Activated CD8-positive, alpha-beta T cell treated with anti-CD3 and anti-CD28 coated beads, Interleukin-2, amount 10 ng/mL, durations not matched to agents 7 days and 5 days (primary cell): ENCODE data around the gene IQSEC3. TPM values are rescaled to one million over a fixed set of nuclear protein-coding genes. Genes with fewer than 3 reads are reported as not detected.

Source experiments
- ATAC-seq: fragments of 150-1000 bp; cut with Tn5 transposase; one replicate; pipeline ENCODE4 v1.10.0; 2021; ENCODE audit warnings: moderate library complexity
- CTCF ChIA-PET: fragments of 350-600 bp; sonication (Branson Sonifier 250); formaldehyde crosslinking; loops from one replicate; lab custom pipeline; 2021; ENCODE audit warnings: antibody characterized with exemption; lab: Charles Lee
- POLR2A ChIA-PET: fragments of 350-600 bp; sonication (Branson Sonifier 250); formaldehyde crosslinking; loops from one replicate; lab custom pipeline; 2021; ENCODE audit warnings: antibody characterized with exemption; lab: Charles Lee
- DNase-seq: peaks from one replicate; pipeline ENCODE4 v3.0.0-alpha.2; 2020
- H3K27ac Mint-ChIP-seq: one replicate; pipeline ENCODE4 v1.8.0; 2021; ENCODE audit warnings: mild to moderate bottlenecking, mixed read lengths
- H3K27me3 Mint-ChIP-seq: one replicate; pipeline ENCODE4 v1.8.0; 2021; ENCODE audit warnings: low read depth, mixed read lengths
- H3K36me3 Mint-ChIP-seq: one replicate; pipeline ENCODE4 v1.8.0; 2021; ENCODE audit warnings: low read depth, mixed read lengths
- H3K4me1 Mint-ChIP-seq: one replicate; pipeline ENCODE4 v1.8.0; 2021; ENCODE audit warnings: low read depth, mixed read lengths
- H3K4me3 Mint-ChIP-seq: one replicate; pipeline ENCODE4 v1.8.0; 2021; ENCODE audit warnings: mild to moderate bottlenecking, mixed read lengths
- H3K9me3 Mint-ChIP-seq: one replicate; pipeline ENCODE4 v1.8.0; 2022; ENCODE audit warnings: mixed read lengths; ENCODE audit not compliant: insufficient read depth
- total RNA-seq, 2 experiments: library from RNA; stranded (reverse); gene quantifications; one replicate each; pipeline ENCODE4 v1.2.3, GENCODE V29; 2021

Gene IQSEC3
- total RNA-seq, 2 experiments from 2014 or later, result 1.7 to 2.6 TPM

DNA sequence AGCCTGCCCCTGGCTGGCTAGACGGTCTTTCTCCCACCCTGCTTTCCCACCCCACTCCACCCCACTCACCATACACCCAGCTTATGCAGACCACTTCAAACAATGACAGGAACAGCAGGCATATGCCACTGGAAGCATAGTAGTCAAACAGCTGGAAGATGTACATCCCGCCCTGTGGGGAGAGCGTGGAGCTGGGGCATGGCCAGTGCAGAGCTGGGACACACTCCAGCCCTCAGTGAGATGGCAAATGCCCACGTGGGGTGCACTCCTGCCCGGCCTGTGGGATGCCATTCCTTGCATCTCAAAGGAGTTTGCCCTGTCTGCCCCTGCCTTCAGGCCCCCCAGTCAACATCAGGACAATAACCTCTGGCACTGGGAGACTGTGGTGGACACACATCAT, 128.6 kb downstream of the IQSEC3 start:
- H3K4me1 Mint-ChIP-seq, result no peaks in the 10 kb centered on the region

DNA sequence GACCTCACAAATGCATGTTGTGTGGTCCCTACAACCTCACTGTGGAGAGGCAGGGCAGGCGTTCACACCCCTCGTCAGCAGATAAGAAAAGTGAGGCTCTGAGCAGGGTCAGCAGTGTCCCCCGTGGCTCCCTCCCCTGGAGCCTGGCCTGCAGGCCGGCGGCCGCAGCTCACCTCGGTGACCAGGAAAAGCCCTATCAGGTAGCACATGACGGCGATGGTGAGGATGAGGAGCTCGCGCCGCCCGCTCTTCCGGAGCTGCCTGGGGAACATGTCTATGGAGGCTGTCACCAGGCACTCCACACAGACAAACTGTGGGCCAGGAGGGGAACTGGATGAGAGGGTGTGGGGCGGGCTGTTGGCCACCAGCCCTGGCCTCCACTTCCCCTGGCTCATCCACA, 129.4 kb downstream of the IQSEC3 start:
- H3K27me3 Mint-ChIP-seq, result peaks cover 7% of the 10 kb centered on the region
- H3K4me3 Mint-ChIP-seq, result no peak overlapping the region
- ATAC-seq, result no peak
- POLR2A ChIA-PET, result no interaction called here
- no peaks in the 10 kb centered on the region for H3K4me1 Mint-ChIP-seq
- no peak overlapping the region for H3K27ac Mint-ChIP-seq
- DNase-seq, result no peak
- no peaks in the 10 kb centered on the region for H3K36me3 Mint-ChIP-seq
- CTCF ChIA-PET, result no interaction called here
- H3K9me3 Mint-ChIP-seq, result no peaks in the 10 kb centered on the region

More for the DNA sequence above, 128.6 kb downstream of the IQSEC3 start:
- CTCF ChIA-PET, result no interaction called here
- no peak for DNase-seq
- POLR2A ChIA-PET, result no interaction called here
- no peak overlapping the region for H3K4me3 Mint-ChIP-seq
- H3K27ac Mint-ChIP-seq, result no peak overlapping the region
- no peaks in the 10 kb centered on the region for H3K9me3 Mint-ChIP-seq
- H3K27me3 Mint-ChIP-seq, result peaks cover 7% of the 10 kb centered on the region
- H3K36me3 Mint-ChIP-seq, result no peaks in the 10 kb centered on the region
- ATAC-seq, result no peak

DNA sequence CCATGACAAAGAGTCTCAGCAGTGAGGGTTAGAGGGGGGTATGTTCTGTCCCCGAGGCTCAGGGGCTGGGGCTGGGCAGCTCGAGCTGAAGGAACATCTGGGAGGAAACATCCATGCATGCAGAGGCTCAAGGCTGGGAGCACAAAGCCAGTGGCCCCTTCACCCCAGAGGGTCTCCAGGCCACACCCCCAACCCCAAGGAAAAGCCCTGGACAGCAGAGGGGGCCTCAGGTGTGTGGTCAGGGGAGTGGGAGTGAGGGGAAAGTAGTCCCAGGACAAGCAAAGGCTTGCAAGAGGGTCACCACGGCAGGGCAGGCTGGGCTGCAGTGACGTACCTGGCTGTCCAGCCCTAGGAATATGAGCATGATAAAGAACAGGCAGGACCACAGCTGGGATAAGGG, 129.9 kb downstream of the IQSEC3 start:
- no peak for ATAC-seq

DNA sequence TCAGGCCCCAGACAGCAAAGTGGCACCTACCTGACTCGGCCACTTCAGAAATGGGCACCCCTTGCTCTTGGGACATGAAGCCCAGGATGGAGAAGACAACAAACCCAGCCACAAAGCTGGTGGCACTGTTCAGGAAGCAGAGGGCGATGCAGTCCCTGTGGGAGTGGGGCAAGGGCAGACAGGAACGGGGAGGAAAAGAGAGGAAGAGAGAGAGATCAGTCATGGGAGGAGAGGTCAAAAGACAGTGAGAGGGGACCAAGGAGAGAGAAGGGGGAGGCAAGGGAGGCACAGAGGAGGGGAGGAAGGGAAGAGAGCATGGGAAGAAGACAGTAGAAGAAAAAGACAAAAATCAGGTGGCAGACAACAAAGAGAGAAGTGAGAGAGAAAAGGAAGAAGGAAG, 130.8 kb downstream of the IQSEC3 start:
- Mint-ChIP-seq H3K36me3 (no peaks in the 10 kb centered on the region), H3K9me3 (no peaks in the 10 kb centered on the region), H3K27ac (no peak overlapping the region), H3K4me3 (no peak overlapping the region), H3K4me1 (no peaks in the 10 kb centered on the region), H3K27me3 (peaks cover 19% of the 10 kb centered on the region)
- DNase-seq (no peak), ATAC-seq (no peak)
- POLR2A ChIA-PET, result no interaction called here
- CTCF ChIA-PET, result no interaction called here

More for the DNA sequence above, 129.9 kb downstream of the IQSEC3 start:
- H3K4me3 Mint-ChIP-seq, result no peak overlapping the region
- POLR2A ChIA-PET, result no interaction called here
- no peak for DNase-seq
- no peaks in the 10 kb centered on the region for H3K36me3 Mint-ChIP-seq
- no peaks in the 10 kb centered on the region for H3K4me1 Mint-ChIP-seq
- CTCF ChIA-PET, result no interaction called here
- no peaks in the 10 kb centered on the region for H3K9me3 Mint-ChIP-seq
- H3K27me3 Mint-ChIP-seq, result peaks cover 12% of the 10 kb centered on the region
- no peak overlapping the region for H3K27ac Mint-ChIP-seq

DNA sequence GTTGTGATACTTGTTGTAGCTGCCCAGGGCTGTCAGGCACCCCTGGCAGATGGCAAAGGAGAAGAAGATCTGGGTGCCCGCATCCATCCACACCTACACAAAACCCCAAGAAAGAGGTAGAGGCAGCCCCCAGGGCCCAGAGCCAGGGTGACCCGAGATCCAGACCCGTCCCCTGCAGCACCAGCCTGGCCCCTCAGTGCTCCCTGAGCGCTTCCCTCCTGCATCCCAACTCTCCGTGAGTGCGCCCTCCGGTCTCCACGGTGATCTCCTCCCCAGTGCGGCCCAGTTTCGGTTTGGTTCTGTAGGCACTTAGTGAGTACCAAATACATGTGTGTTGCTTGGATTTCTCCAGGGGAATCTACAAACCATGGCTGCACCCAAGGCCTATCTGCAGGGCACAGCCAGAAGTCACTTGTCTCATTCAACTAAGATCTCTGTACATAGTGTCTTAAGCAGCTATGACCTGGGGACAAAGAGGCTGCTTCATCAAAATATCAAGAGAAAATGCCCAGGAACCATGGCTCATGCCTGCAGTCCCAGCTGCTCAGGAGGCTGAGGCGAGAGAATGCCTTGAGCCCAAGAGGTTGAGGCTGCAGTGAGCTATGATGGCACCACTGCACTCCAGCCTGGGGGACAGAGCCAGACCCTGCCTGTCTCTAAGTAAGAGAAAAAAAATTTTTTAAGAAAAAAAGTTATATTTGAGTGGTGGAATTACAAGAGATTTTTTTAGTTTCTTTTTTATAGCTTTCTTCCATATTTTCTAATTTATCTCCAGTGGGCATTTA, 131.5 kb downstream of the IQSEC3 start:
- H3K4me3 Mint-ChIP-seq, result no peak overlapping the region
- POLR2A ChIA-PET, result no interaction called here
- no peaks in the 10 kb centered on the region for H3K9me3 Mint-ChIP-seq
- no peaks in the 10 kb centered on the region for H3K4me1 Mint-ChIP-seq
- DNase-seq (no peak), ATAC-seq (no peak)
- CTCF ChIA-PET, result no interaction called here
- H3K27ac Mint-ChIP-seq, result no peak overlapping the region
- H3K36me3 Mint-ChIP-seq, result no peaks in the 10 kb centered on the region
- H3K27me3 Mint-ChIP-seq, result peaks cover 23% of the 10 kb centered on the region

DNA sequence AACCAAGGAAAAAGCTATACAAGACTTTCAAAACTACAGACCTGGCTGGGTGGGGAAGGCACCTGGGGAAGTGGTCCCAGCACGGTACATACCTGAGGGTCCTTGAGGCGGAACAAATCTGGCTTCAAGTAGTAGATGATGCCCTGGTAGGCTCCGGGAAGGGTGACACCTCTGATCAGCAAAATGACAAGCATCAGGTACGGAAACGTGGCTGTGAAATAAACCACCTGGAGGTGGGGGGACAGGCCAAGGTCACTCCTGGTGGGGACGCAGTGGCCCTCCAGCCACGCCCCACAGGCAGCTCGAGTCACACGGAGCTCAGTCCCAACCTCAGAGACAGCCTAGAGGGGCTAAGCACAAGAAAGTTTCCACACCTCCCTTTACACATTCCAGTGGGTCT, 132.1 kb downstream of the IQSEC3 start:
- DNase-seq, result no peak
- peaks cover 23% of the 10 kb centered on the region for H3K27me3 Mint-ChIP-seq
- ATAC-seq, result no peak
- no peaks in the 10 kb centered on the region for H3K36me3 Mint-ChIP-seq
- H3K27ac Mint-ChIP-seq, result no peak overlapping the region
- no peaks in the 10 kb centered on the region for H3K9me3 Mint-ChIP-seq
- H3K4me1 Mint-ChIP-seq, result no peaks in the 10 kb centered on the region
- ChIA-PET CTCF (no interaction called here), POLR2A (no interaction called here)
- no peak overlapping the region for H3K4me3 Mint-ChIP-seq

DNA sequence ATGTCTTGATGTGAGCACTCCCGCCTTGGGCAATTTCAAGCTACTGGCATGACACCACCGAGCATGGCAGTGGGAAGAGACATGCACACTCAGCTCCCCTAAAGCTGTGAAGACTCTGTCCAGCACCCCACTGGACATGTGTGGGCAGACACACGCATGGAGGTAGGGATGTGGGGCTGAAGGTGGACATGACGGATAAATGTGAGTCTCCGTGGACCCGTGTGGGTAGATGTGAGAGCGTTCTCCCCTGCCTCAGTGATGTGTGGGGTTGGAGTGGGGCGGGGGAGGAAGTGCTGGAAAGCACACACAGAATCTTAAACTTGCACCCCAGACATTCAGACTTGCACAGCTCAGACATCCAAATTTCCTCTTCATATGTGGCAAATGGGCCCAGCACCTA, 134.8 kb downstream of the IQSEC3 start:
- Mint-ChIP-seq H3K4me1 (no peaks in the 10 kb centered on the region), H3K4me3 (no peak overlapping the region), H3K27ac (no peak overlapping the region), H3K9me3 (no peaks in the 10 kb centered on the region), H3K36me3 (no peaks in the 10 kb centered on the region), H3K27me3 (peaks cover 35% of the 10 kb centered on the region)
- ATAC-seq, result no peak
- DNase-seq, result no peak
- POLR2A ChIA-PET, result no interaction called here
- CTCF ChIA-PET, result interaction anchor here (1.9 kb wide), 1 partner anchor 19 kb away, joined by 10 read pairs; no protein-coding TSS in a partner anchor

DNA sequence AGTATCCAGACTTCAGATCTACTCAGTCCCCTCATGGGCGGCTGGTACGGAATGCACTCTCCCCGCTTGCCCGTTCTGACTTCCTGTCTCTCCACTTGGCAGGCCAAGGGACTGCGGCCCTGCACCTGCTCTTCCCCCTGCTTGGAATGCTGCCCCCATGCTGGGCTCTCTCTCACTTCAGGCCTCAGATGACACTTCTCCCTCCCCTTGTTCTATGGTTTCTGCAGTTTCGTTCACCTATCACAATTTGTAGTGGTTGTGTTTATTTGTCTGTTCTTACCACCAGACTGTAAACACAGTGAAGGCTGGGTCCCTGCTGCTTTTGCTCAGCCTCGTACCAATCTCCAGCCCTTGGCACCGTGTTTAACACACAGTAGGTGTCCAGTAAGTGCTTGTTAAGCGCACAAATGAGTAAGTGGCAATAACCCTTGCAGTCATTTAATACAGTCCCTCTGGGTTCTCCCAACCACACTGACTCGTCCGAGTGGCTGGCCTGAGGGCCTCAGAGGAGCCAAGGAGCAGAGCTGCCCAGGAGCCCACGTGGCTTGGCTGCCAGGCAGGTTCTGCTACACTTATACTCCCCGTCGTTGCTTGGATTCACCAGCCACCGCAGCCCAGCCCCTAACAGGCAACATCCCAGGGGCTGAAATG, 135.6 kb downstream of the IQSEC3 start:
- Mint-ChIP-seq H3K4me1 (no peaks in the 10 kb centered on the region), H3K9me3 (no peaks in the 10 kb centered on the region), H3K27ac (no peak overlapping the region), H3K27me3 (peaks cover 36% of the 10 kb centered on the region), H3K4me3 (no peak overlapping the region), H3K36me3 (no peaks in the 10 kb centered on the region)
- DNase-seq (no peak), ATAC-seq (no peak)
- CTCF ChIA-PET, result no interaction called here
- POLR2A ChIA-PET, result no interaction called here

DNA sequence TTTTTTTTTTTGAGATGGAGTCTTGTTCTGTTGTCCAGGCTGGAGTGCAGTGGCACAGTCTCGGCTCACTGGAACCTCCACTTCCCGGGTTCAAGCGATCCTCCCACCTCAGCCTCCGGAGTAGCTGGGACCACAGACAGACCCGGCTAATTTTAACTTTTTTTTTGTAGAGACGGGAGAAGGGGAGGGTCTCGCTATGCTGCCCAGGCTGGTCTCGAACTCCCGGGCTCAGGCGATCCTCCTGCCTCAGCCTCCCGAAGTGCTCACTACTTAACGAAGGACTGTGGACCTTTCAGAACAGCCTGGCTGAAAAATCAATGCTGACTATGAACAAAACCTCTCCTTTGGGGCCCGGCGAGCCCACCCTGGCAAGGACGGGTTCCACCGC, 136.5 kb downstream of the IQSEC3 start:
- no peak for ATAC-seq
- H3K4me1 Mint-ChIP-seq, result no peaks in the 10 kb centered on the region
- H3K36me3 Mint-ChIP-seq, result no peaks in the 10 kb centered on the region
- H3K9me3 Mint-ChIP-seq, result no peaks in the 10 kb centered on the region
- H3K4me3 Mint-ChIP-seq, result no peak overlapping the region
- ChIA-PET CTCF (interaction anchor here (0.9 kb wide), 1 partner anchor 17 kb away, joined by 3 read pairs; no protein-coding TSS in a partner anchor), POLR2A (no interaction called here)
- no peak for DNase-seq
- peaks cover 33% of the 10 kb centered on the region for H3K27me3 Mint-ChIP-seq
- H3K27ac Mint-ChIP-seq, result no peak overlapping the region

DNA sequence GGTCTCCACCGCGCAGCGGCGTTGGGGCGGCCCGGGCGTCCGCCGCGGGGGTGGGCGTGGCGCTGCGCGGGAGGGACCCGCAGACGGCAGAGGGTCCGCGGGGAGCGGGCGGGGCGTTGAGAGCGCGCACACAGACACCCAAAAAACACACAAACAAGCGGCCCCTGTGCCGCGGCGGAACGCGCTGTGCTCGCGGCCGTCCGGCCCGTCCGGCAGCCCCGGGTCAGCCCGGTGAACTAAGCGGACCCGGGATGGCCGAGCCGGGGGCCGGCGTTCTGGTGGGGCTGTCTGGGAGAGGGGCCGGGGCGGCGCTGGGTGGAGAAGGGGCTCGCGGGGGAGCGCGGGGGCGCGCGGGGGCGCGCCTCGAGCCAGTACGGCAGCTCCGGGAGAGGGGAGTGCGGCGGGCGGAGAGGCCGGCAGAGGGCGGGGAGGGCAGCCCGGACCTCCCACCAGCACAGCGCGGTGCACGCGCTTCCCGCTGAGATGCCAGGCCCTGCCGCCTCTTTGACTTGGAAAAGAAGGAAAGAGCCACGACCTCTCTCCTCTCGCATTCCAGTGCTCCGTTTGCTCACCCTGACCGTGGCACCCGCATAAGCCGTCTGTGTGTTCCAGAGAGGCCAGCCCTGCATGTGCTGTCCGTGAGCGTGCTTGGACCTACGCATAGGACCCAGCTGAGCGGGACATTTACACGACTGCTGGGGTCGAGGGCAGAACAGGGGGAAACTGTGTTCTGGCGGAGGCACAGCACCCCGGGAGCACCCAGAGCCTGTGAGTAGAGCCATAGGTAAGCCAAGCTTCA, 137.1 kb downstream of the IQSEC3 start:
- no peak overlapping the region for H3K4me3 Mint-ChIP-seq
- H3K27me3 Mint-ChIP-seq, result peaks cover 32% of the 10 kb centered on the region
- no peaks in the 10 kb centered on the region for H3K4me1 Mint-ChIP-seq
- H3K36me3 Mint-ChIP-seq, result no peaks in the 10 kb centered on the region
- DNase-seq (no peak), ATAC-seq (no peak)
- H3K9me3 Mint-ChIP-seq, result no peaks in the 10 kb centered on the region
- no peak overlapping the region for H3K27ac Mint-ChIP-seq
- ChIA-PET CTCF (interaction anchor here (0.9 kb wide), 1 partner anchor 16 kb away, joined by 3 read pairs; no protein-coding TSS in a partner anchor), POLR2A (no interaction called here)

DNA sequence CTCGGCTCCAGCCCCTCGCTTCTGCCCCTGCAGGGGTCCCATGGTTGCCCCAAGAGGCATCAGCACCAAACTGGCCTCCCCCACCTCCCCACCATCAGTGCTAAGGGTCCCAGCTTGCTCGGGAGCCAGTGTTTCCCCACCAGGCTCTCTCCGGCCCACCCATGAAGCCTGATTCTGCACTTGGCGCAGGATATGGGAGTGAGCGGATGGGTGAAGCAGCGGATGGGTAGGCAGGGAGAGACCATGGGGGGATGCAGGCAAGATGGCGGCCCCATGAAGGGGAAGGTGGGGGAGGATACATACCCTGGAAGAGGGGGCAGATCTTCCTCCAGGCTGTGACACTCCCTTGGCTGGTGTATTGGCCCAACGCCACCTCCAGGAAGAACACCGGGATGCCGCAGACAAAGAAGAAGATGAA, 137.7 kb downstream of the IQSEC3 start:
- Mint-ChIP-seq H3K36me3 (no peaks in the 10 kb centered on the region), H3K4me1 (no peaks in the 10 kb centered on the region), H3K27me3 (peaks cover 30% of the 10 kb centered on the region), H3K4me3 (no peak overlapping the region), H3K27ac (no peak overlapping the region), H3K9me3 (no peaks in the 10 kb centered on the region)
- no peak for DNase-seq
- ChIA-PET CTCF (no interaction called here), POLR2A (no interaction called here)
- no peak for ATAC-seq

DNA sequence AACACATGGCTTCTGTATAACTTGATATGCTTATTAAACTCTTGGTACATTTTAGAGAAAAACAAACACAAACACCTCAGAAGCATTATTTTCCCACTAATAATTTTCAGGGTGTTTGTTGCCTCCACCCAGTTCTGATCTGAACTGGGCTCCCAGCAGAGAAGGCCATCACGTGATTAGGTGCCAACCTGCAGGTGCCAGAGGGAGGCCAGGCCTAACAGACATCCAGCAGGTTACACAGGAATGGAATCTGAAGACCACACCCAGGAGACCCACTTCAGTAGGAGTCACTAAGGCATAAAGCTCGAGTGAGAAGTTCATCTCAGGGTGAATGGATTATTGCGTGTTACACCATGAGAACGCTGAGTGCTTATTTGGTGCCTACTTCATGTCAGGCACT, 138.5 kb downstream of the IQSEC3 start:
- H3K4me3 Mint-ChIP-seq, result no peak overlapping the region
- peaks cover 30% of the 10 kb centered on the region for H3K27me3 Mint-ChIP-seq
- H3K9me3 Mint-ChIP-seq, result no peaks in the 10 kb centered on the region
- no peaks in the 10 kb centered on the region for H3K4me1 Mint-ChIP-seq
- H3K27ac Mint-ChIP-seq, result no peak overlapping the region
- POLR2A ChIA-PET, result no interaction called here
- CTCF ChIA-PET, result interaction anchor here (0.9 kb wide), 1 partner anchor 15 kb away, joined by 3 read pairs; no protein-coding TSS in a partner anchor
- DNase-seq (no peak), ATAC-seq (no peak)
- no peaks in the 10 kb centered on the region for H3K36me3 Mint-ChIP-seq
